GM23248 (cell line): ENCODE results near the gene ZNF208.

ENCODE experiments used
- EZH2 ChIP-seq: fragments of 200-600 bp; sonication (generic); IDR thresholded peaks from 2 replicates; pipeline ENCODE4 v1.6.1; 2018; ENCODE audit warnings: antibody characterized with exemption, mild to moderate bottlenecking; ENCODE audit not compliant: insufficient read depth, poor library complexity, severe bottlenecking
- EZH2phosphoT487 ChIP-seq: fragments of 200-600 bp; sonication (generic); IDR thresholded peaks from 2 replicates; pipeline ENCODE4 v1.6.1; 2018; ENCODE audit warnings: antibody characterized with exemption, moderate library complexity, mild to moderate bottlenecking, low read depth; ENCODE audit not compliant: insufficient read depth

DNA sequence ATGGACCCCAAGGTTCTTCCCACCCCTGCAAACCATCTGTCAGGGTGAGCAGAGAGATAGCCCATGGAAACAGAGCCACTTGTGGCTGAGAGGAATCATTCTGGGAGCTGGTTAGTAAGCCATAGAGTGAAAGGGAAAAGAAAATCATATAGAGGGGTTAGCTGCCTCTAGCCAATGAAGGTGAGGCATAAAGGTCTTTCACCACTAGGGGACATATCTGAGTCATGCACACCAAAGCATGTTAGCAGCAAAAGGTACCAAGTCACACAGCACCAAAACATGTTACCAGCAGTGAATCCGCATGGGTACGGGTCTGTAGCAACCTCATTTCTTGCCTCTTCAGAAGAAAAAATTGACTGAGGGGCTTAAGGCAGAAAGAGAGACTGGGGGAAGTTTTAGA lies 98.1 kb downstream of the ZNF208 start:
- TF ChIP-seq EZH2, result no peak
- TF ChIP-seq EZH2phosphoT487, result no peak
